HG03571 (cell line): ENCODE measurements around the gene METAP1D.
"Not testable (repeated sequence)": the region's sequence is repeated elsewhere in the genome, so short reads cannot be mapped to it uniquely, and the experiment has no call there.

Experiments used
- ATAC-seq: cut with Tn5 transposase; IDR thresholded peaks from one replicate; pipeline ENCODE4 v1.9.1; 2021; ENCODE audit not compliant: unreplicated experiment

METAP1D gene

DNA sequence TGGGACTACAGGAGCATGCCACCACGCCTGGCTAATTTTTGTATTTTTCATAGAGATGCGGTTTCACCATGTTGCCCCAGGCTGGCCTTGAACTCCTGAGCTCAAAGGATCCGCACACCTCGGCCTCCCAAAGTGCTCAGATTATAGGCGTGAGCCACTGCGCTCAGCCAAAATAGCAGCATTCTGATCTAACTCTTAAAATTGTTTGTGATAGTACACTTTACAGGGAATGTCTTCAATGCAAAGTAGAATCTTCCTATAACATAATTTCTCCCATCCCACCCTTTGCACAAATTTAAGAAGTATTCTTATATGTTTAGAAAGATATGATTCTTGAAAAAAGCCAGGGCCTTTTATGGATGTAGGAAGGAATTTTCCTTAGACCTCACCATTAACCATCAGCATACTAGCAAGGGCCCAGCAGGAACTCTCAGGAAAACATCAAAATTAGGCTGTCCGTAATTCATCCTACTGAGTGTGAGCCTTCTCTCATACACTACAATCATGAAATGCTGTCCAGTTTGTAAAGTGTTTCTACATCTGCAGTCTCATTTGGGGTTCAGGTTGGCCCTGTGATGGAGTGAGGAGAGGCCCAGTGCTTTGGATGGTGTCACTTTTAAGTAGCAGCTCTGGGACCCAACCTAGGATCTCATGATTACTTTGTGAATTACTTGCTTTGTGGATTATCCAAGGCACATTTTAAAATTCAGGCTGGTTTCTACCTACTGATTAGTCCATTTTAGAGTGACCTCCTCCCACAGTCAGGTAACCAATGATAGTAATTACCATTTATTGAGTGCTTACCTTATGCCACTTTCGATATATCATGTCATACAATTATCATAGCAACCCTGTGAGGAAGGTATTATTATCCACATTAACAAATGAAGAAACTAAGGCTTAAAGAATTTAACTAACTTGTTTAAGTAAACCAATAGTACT lies 48.1 kb downstream of the METAP1D start:
- no peak for ATAC-seq

DNA sequence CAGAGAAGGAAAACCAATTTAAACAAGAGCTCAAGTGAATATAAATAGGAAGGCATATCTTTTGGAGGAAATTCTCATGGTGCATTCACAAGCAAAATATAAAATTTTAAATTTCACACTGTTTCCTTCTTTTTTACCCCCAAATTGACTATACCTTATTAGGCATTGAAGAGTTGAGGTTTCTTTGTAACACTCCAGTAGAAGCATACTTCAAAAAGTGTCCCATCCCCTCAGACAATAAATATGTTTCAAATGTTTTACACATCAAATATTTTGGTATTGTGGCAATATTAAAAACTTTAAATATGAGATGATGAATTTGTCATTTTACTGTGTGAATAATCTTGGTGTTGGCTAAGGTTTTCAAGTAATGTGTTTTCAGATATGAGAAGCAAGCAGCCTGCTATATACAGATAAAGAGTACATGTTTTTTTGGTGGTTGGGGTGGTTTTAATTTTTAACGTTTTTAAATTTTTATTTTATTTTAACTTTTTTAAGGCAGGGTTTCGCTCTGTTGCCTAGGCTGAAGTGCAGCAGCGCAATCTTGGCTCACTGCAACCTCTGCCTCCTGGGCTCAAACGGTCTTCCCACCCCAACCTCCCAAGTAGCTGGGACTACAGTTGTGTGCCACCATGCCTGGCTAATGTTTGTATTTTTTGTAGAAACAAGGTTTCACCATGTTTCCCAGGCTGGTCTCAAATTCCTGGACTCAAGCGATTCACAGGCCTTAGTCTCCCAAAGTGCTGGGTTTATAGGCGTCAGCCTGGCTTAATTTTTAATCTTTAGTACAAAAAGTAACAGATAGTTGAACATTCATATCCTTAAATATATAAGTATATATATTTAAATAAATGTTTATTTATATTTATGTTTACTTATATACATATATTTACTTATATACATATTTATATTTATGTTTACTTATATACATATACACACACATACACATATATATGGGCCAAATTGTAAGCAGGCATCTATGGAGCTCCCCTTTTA lies 49.1 kb downstream of the METAP1D start:
- ATAC-seq = no peak

DNA sequence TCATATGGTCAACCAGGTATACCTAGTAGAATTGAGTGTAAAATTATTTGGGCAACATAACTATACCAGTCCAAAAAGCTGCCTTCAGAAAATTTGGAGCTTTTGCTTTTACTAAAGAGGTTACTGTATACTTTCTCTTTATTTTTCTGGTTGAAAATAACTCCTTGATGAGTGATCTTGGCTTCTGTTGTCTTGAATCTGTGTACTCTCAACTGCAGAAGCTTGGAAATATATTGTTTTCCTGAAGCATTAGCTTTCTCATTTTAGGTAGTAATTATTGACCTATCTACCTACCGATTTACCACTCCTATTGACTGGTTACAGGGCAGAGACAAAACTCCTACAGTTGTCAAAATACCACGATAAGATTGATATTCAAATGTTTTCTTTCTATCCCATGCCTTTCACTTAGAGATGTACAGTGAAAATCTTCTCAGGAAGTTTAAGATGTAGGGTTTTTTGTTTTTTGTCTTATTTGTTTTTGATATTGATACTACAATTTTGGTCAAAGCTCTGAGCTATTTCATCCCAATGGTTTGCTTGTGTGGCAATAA lies 49.9 kb downstream of the METAP1D start:
- ATAC-seq = no peak

DNA sequence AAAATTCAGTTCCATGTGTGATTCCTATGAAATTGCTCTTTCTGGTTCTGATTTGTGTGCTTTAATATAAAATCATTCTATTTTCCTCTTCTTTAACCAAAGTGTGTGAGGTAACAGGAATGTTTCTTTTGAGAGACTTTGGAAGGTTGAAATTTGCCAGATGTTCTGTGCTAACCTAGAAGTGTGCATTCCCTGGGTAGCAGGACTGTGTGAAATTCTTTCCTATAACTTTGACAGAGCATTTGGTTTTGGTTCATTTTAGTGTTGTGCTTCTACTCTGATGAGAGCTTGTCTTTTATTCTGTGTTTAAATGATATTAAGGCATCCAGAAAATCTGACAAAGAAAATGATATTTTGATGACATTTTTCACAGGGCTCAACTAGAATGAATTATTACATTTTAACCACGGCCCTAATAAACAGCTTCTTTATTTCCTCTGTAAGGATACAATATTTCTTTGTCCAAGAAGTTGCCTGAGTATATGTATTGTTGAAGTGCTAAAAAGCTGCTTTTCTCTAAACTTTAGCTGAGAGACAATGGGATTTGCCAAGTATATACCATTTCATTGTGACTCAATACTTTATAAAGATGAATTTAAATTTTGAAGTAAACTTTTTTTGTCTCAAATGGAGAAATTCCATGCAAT lies 50.8 kb downstream of the METAP1D start:
- ATAC-seq = no peak

DNA sequence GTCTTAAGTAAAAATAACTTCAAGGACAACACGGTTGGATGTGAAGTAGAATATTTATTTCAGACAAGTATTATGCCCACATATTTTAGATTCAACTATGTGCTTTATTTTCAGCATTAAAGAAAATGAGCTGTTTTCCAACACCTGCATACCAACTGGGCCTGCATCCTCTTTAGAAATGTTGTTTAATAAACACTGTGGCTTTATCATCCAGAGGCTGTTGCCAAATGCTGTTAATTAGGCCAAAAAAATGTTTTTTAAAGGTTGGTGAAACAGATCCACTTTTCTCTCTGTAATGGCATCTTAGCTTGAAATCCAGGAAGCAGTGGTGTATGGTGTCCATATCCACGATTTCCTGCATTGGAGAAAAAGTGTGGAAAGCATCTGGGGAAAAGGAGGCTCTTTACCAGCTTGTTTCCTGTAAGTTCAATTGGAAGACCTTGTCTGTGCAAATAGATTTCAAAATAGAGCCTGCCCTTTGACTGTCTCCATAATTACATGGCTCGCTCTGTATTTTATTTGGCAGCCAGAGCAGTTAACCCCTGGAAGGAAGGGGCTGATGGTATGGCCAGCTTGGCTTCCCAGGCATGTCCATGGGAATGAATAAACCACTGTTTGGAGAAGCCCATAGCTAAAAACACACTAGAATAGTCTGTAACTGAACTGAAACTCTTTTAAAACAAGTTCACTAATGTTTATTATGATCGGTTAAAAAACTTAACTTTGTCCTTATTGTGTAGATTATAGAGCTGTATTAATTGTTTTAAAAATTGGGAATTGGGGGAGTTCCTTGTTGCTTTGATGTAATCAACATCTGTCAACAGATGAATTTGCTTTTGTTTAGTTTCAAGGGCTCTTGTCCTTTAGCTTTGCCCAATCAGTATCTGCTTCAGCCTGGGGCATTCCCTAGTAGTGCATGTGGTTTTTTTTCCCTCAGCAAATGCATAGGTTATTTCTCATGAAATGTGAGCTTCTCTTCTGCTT lies 52.5 kb downstream of the METAP1D start:
- no peak for ATAC-seq

DNA sequence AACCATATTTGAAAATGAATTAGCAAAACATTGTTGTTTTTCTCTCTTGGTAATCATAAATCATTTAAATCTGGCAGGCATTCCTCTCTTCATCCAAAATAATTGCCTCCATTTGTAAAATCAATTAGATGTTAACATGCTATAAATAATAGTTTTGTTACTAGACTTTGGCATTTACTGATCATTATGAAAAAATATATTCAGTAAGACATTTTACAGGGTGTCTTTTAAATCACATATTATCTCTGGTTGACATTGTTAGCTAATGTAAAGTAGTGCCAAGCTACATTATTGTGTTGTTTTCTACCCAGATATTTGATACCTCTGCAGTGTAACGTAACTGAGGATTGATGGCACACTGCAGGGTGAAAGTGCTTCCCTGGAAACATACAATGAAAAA lies 53.7 kb downstream of the METAP1D start:
- no peak for ATAC-seq

DNA sequence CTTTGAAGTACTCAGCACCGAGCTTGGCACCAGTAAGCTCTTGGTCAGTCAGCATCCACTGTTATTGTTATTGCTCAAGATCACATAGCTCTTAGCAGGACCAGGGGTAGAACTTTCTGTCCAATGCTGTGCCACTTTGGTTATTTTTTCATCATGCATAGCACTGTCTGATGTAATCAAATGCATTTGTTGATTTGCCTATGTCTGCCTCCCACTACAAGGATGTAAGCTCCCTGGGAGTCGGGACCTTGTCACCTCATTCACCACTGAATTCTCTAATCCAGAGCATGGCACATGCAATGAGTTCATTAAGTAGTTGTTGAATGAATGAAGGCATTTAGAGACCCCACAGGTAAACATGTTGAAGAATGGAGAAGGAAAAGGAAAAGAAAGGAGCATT lies 56.5 kb downstream of the METAP1D start:
- ATAC-seq = no peak

DNA sequence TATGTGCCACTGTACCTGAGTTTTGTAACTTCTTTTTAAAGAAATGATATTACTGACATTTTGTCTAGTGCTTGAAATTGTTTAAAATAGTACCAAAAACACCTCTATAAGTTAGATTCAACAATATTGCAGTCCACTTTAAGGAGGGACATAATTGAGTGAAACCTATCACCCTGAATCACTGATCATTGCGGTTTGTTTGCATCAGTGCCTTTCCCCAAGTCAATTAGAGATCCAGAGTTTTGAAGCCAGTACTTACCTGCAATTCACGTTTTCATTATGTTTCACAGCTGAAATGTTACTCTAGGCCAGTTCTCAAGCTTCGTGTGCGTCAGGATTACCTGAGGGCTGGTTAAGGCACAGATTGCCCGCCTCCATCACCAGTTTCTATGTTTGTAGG lies 58.9 kb downstream of the METAP1D start:
- no peak for ATAC-seq

DNA sequence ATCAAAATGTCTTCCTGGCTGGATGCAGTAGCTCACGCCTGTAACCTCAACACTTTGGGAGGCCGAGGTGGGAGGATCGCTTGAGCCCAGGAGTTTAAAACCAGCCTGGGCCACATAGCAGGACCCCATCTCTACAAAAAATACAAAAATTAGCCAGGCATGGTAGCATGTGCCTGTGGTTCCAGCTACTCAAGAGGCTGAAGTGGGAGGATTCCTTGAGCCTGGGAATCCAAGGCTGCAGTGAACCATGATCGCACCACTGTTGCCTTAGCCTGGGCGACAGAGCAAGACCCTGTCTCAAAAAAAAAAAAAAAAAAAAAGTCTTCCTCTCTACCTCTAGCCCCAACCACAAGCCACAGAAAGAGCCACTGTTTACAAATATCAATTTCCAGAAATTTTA lies 60.4 kb downstream of the METAP1D start:
- not testable (repeated sequence) for ATAC-seq

DNA sequence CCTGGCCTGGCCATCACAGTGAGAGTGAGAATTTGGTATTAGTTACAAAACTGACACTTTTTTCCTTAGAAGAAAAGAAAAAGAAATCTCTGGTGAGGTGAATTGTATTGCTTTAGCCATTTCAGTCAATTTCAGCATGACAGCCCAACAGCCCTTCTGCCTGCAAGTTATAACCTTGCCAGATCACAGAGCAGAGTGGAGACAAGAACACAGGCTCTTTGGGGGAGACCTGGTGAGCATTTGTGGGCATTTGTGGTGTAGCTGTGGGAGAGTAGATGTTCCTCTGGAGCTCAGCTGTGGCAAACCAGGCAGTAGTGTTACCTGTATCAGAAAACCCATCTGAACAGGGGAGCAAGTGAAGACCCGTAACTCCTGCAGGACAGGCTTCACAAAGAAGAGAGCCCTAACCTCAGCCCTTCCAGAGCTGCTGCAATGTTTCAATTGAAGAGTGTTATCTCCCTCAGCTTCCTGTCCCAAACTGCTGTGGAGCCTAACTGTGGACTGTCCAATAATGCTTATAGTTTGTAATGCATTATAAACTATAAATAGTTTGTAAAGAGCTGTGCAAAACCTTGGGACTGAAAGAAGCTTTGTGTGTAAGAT lies 62.8 kb downstream of the METAP1D start:
- ATAC-seq = no peak

DNA sequence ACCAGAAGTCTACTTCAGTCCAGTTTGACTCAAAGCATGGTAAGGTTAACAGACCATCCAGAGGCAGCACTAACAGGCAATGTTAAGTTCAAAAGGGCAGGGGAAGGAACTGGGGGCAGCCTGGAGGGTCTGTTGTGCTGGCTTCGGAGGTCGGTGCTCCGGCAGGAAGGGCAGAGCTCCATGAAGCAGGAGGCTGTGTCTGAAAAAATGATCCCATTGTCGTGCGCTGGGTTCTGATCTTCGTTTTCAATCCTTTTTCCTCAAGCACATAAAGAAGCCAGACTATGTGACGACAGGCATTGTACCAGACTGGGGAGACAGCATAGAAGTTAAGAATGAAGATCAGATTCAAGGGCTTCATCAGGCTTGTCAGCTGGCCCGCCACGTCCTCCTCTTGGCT lies 63.7 kb downstream of the METAP1D start:
- ATAC-seq = no peak

DNA sequence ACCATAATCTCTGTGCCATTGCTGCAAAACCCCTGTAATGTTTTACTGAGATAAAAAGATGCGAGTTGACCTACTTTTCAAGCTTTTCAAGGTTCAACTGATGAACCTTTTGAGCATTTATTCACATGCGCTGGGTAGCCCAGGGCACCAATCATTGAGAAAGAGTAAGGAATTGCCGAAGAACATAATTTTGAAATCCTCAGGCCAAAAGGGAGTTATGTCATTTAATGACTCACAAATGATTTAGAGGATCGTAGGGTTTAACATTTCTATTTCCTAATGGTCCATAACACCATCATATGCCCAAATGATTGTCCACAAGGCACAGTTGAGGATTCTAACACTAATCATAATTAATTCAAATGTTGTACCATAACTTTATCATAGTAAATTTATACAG lies 65.4 kb downstream of the METAP1D start:
- no peak for ATAC-seq

DNA sequence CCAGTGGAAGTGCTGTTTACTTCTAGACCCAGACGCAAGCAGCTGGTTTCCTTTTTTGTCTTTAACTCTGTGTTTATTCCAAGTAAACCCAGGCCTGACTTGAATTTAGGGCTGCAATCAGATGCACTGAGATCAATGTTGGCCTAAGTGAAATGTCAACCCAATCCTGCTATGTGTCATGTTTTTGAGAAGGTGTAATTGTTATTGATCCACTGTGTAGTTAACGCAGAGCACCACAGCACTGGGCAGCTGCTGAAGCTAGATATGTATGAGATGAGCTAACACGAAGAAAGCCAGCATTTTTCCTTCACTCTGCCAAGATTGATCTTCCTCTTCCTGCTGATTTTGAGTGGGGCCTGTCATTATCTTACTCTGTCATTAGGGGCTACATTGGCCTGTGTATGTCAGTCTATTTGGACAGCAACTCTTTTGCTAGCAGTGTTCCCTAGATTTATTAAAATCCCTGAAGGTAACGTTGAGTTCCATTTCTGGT lies 66.7 kb downstream of the METAP1D start:
- ATAC-seq = no peak

DNA sequence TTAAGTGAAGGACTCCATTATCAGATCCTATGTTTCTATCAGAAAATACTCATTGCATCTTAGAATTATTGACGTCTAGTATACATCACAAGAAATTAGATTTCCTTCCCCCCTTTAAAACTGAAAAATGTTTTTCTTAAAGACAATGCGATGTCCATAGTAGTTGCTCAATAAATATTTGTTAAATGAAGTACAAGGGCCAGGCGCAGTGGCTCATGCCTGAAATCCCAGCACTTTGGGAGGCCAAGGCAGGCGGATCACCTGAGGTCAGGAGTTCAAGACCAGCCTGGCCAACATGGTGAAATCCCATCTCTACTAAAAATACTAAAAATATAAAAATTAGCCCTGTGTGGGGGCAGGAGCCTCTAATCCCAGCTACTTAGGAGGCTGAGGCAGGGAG lies 68.2 kb downstream of the METAP1D start:
- ATAC-seq = not testable (repeated sequence)

DNA sequence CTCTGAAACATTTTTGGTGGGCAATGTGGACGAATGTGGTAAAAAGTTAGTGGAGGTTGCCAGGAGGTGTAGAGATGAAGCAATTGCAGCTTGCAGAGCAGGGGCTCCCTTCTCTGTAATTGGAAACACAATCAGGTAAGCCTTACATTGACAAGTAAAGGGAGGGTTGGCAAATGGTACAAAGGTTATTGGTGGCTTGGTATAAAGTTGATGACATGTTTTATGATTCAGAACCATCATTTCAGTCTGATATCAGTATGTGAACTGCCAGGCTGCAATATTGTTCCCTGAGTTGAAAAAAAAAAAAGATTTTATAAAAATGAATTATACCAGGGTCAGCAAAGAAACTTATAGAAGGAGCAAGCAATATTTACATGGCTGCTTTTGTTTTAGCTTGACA lies 71.2 kb downstream of the METAP1D start:
- no peak for ATAC-seq

DNA sequence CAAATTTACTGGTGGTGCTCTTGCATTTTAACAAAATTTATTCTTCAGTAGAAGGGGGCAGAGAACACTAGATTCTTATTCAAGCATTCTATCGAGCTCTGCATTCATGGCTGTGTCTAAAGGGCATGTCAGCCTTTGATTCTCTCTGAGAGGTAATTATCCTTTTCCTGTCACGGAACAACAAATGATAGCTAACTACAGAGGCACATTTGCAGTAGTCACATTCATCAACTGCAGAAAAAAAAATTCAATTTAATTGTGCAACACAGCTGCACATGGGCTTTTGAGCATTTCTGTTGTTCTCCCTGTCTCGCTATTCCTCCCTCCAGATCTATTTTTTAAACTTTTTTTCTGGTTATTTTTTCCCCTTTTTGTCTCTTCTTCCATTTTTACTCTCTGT lies 72.5 kb downstream of the METAP1D start:
- no peak for ATAC-seq

DNA sequence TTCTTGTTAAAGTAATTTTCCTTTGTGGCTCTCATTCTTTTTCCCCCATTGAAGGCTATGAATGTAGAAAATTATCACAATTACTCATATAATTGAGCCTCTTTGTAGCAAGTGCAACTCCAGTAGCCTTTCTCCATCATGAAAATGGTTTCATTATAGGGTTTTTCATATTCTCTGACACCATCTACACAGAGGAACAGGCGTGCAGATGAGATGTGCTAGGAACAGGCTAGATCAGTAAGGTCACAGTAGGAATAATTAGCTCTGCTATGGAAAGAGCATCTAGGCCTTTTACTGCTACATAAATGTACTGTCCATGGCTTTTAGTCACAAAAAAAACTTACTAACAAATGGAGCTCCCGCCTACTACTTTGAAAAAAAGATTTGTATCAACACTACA lies 73.0 kb downstream of the METAP1D start:
- ATAC-seq = no peak

DNA sequence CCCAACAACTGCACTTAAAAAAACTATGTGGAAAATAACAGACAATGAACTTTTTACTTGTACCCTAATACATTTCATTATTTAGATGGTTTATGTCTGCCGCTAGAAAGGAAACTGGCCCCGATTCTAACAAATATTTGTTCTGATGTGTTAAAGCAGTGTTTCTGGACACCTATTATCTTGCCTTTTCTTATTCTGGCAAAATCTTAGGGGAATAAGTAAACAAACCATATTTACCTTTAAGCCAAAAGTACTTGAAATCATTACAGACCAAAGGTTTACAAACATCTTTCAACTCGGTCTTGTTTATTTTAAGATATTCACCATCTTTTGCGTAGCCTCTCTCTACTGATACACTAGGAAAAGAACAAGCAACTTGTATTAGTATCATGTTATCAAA lies 73.8 kb downstream of the METAP1D start:
- ATAC-seq = no peak

DNA sequence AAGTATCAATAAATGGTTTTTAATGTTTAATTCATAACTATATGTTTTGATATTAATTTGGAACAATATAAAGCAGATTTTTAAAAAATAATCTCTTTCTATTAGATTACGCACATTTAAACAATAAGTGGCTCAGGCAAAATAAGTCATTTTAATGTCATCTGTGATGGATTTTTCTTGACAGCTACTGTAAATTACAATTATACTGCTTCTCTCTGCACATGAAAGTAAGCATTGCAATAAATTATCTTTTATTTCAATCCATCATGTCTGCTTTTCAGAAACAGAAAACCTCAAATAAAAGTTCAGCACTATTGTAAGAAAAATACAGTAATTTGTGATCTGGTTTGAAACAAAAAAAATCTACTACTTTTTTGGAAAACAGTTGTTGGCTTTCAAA lies 74.5 kb downstream of the METAP1D start:
- no peak for ATAC-seq
